Smooth muscle cell of bladder (primary cell): Measurements from ENCODE around the gene CCDC102A. TPM values are rescaled to one million over a fixed set of nuclear protein-coding genes. Genes with fewer than 3 reads are reported as not detected.

Source experiments
- total RNA-seq: library from RNA; depleted of rRNA; stranded (reverse); fragments of >200 nt; gene quantifications from 2 replicates; pipeline ENCODE4 v1.2.3, GENCODE V29; 2014

Gene CCDC102A
- 16.8 and 19.3 TPM in 2 replicates for total RNA-seq

GRCh38 chr16:57536306-57537193 is at the start of gene CCDC102A:
Gene CCDC102A, minus strand, starts transcription at chr16:57536571. Its CDS starts 7,394 bp downstream, at chr16:57529177.

GRCh38 chr16:57485916-57486857 is 50.2 kb downstream of the CCDC102A start, which contains the start of gene DOK4:
Gene DOK4, minus strand, starts transcription at chr16:57486493. Its CDS starts 6,986 bp downstream, at chr16:57479507.

GRCh38 chr16:57462209-57462977 is 74.0 kb downstream of the CCDC102A start, which contains the start of gene POLR2C:
Gene POLR2C, plus strand, starts transcription at chr16:57462679. Its CDS starts 46 bp downstream, at chr16:57462725.

Other genes with a start within 250 kb of the CCDC102A start
- gene CCL22, start 177.8 kb downstream of the CCDC102A start, total RNA-seq: not detected in 2 replicates
- gene CX3CL1, start 164.1 kb downstream of the CCDC102A start, total RNA-seq: 0.09 TPM in 1 of 2 replicates, not detected in the other
- not detected in 2 replicates for gene CCL17, start 131.8 kb downstream of the CCDC102A start, total RNA-seq
- gene CIAPIN1, start 89.2 kb downstream of the CCDC102A start, total RNA-seq: 33.8 and 45.7 TPM in 2 replicates
- gene COQ9, start 89.1 kb downstream of the CCDC102A start, total RNA-seq: 40.5 and 43.6 TPM in 2 replicates
- 110 and 116 TPM in 2 replicates for gene POLR2C, start 73.9 kb downstream of the CCDC102A start, total RNA-seq
- gene DOK4, start 50.1 kb downstream of the CCDC102A start, total RNA-seq: 28.2 and 36.4 TPM in 2 replicates
- not detected in 2 replicates for gene ADGRG5, start 6.1 kb upstream of the CCDC102A start, total RNA-seq
- 0.43 and 1.8 TPM in 2 replicates for gene ADGRG1, start 92.1 kb upstream of the CCDC102A start, total RNA-seq
- not detected in 2 replicates for gene ADGRG3, start 131.7 kb upstream of the CCDC102A start, total RNA-seq
- 0.37 TPM in 1 of 2 replicates, not detected in the other for gene DRC7, start 158.2 kb upstream of the CCDC102A start, total RNA-seq
- gene KATNB1, start 199.2 kb upstream of the CCDC102A start, total RNA-seq: 17.8 and 19.6 TPM in 2 replicates